ENCODE measurements around the gene PSRC1. TPM values are rescaled to one million over a fixed set of nuclear protein-coding genes. Genes with fewer than 3 reads are reported as not detected.

Gene PSRC1
- total RNA-seq, 4 donors from 2014 or later, result 2.3 to 13.1 (median 8.7) TPM

- DNase-seq, result no peak
- Histone ChIP-seq H3K9me3 (no peaks in the 10 kb centered on the region), H3K4me3 (no peak overlapping the region), H3K27ac (no peak overlapping the region), H3K36me3 (peaks cover 0 to 25% (median 0%) of the 10 kb centered on the region in 3 donors), H3K27me3 (no peaks in the 10 kb centered on the region), H3K4me1 (peaks cover 15 to 68% (median 29%) of the 10 kb centered on the region in 3 donors)
- 91% methylated on average over 7 of the region's 12 CpGs; no CpG with 5 or more reads in 1 of the 2 donors for WGBS, 2 donors
- TF ChIP-seq POLR2A (IDR thresholded peaks at IDR 0.05) (no peak), CTCF (IDR thresholded peaks at IDR 0.05) (no peak)
- intact Hi-C loops (cut with DNase I), result no loop called here
These were observed 2.1 kb downstream of the PSRC1 start for GRCh38 chr1:109280862-109281261.

- TF ChIP-seq POLR2A (IDR thresholded peaks at IDR 0.05), result no peak
- no peak for TF ChIP-seq CTCF (IDR thresholded peaks at IDR 0.05)
- Histone ChIP-seq H3K27me3 (no peaks in the 10 kb centered on the region), H3K9me3 (no peaks in the 10 kb centered on the region), H3K27ac (peak overlapping the region in 1 of 4 donors; percentile 33), H3K4me1 (peaks cover 19 to 79% (median 39%) of the 10 kb centered on the region in 3 donors), H3K4me3 (no peak overlapping the region), H3K36me3 (peaks cover 0 to 25% (median 0%) of the 10 kb centered on the region in 3 donors)
- WGBS, 2 donors, result 86 to 95% methylated on average over 4 of the region's 5 CpGs
- DNase-seq, result no peak
- intact Hi-C loops (cut with DNase I), result loop anchor here (5.0 kb wide), 1 partner anchor 123 kb away; no protein-coding TSS in a partner anchor
These were observed 3.2 kb downstream of the PSRC1 start for GRCh38 chr1:109279615-109280278.

GRCh38 chr1:109277434-109278204 lies 5.3 kb downstream of the PSRC1 start:
- DNase-seq, result peak; percentile 19
- TF ChIP-seq CTCF (IDR thresholded peaks at IDR 0.05) (peak; percentile 69 to 94 (median 89)), POLR2A (IDR thresholded peaks at IDR 0.05) (no peak)
- WGBS, 2 donors, result 53 to 56% methylated on average over 5 to 6 of the region's 7 CpGs
- H3K27ac ChIP-seq, result peak overlapping the region; percentile 59 to 93 (median 86)
- H3K4me1 ChIP-seq, result peaks cover 34 to 85% (median 57%) of the 10 kb centered on the region in 3 donors
- no peak overlapping the region for H3K4me3 ChIP-seq
- no peaks in the 10 kb centered on the region for H3K27me3 ChIP-seq
- no peaks in the 10 kb centered on the region for H3K9me3 ChIP-seq
- intact Hi-C loops (cut with DNase I), result loop anchor here (5.0 kb wide), 1 partner anchor 125 kb away; no protein-coding TSS in a partner anchor
- peaks cover 0 to 35% (median 0%) of the 10 kb centered on the region in 3 donors for H3K36me3 ChIP-seq

GRCh38 chr1:109275706-109276345 lies 7.1 kb downstream of the PSRC1 start:
- no peak for DNase-seq
- Histone ChIP-seq H3K4me1 (peaks cover 23 to 71% (median 44%) of the 10 kb centered on the region in 3 donors), H3K9me3 (no peaks in the 10 kb centered on the region), H3K4me3 (no peak overlapping the region), H3K36me3 (peaks cover 0 to 53% (median 0%) of the 10 kb centered on the region in 3 donors), H3K27ac (peak overlapping the region; percentile 85 to 93 (median 88)), H3K27me3 (no peaks in the 10 kb centered on the region)
- WGBS, 2 donors, result 50 to 61% methylated on average over 4 to 8 of the region's 9 CpGs
- TF ChIP-seq POLR2A (IDR thresholded peaks at IDR 0.05) (no peak), CTCF (IDR thresholded peaks at IDR 0.05) (no peak)
- intact Hi-C loops (cut with DNase I), result loop anchor here (5.0 kb wide), 1 partner anchor 126 kb away; no protein-coding TSS in a partner anchor
